CD4-positive, alpha-beta memory T cell (primary cell): ENCODE data around the gene MARCHF9. TPM values are rescaled to one million over a fixed set of nuclear protein-coding genes. Genes with fewer than 3 reads are reported as not detected.

Source experiments
- CTCF ChIA-PET: fragments of 350-600 bp; sonication (Branson Sonifier 250); formaldehyde crosslinking; loops from one replicate; lab custom pipeline; 2021; ENCODE audit warnings: inconsistent platforms; ENCODE audit not compliant: partially characterized antibody; lab: Charles Lee
- POLR2A ChIA-PET: fragments of 350-600 bp; sonication (Branson Sonifier 250); formaldehyde crosslinking; loops from one replicate; lab custom pipeline; 2021; ENCODE audit not compliant: partially characterized antibody; lab: Charles Lee
- DNase-seq, 5 donors: peaks; one replicate each; pipeline versions ENCODE4 v3.0.0 to v3.0.0-alpha.2; 2020 to 2022; ENCODE audit warnings: mixed read lengths in 1 of 5
- H3K27ac ChIP-seq: one replicate; pipeline ENCODE4 v1.7.0; 2013; ENCODE audit warnings: low read depth, low read length
- H3K27me3 ChIP-seq: 2 replicates; pipeline ENCODE4 v1.7.0; 2013; ENCODE audit warnings: mild to moderate bottlenecking, low read length, moderate library complexity; ENCODE audit not compliant: insufficient read depth
- H3K36me3 ChIP-seq: 2 replicates; pipeline ENCODE4 v1.7.0; 2013; ENCODE audit warnings: mild to moderate bottlenecking, low read length, moderate library complexity; ENCODE audit not compliant: insufficient read depth
- H3K4me1 ChIP-seq: 2 replicates; pipeline ENCODE4 v1.7.0; 2013; ENCODE audit warnings: mild to moderate bottlenecking, low read length, moderate library complexity; ENCODE audit not compliant: insufficient read depth
- H3K4me3 ChIP-seq, 2 donors: one replicate each; pipeline ENCODE4 v1.7.0; 2013; ENCODE audit warnings: low read length in 2 of 2, mild to moderate bottlenecking in 1 of 2
- H3K9me3 ChIP-seq, 2 donors: one replicate each; pipeline ENCODE4 v1.7.0; 2013; ENCODE audit warnings: low read length in 2 of 2, control low read depth in 1 of 2; ENCODE audit not compliant: control insufficient read depth in 1 of 2
- H3K27ac Mint-ChIP-seq, 7 donors: one replicate each; pipeline ENCODE4 v1.8.0; 2020 to 2021; ENCODE audit warnings: mixed read lengths in 7 of 7, mild to moderate bottlenecking in 6 of 7, inconsistent platforms in 3 of 7, moderate library complexity in 3 of 7
- H3K27me3 Mint-ChIP-seq, 2 donors: one replicate each; pipeline ENCODE4 v1.8.0; 2020 to 2021; ENCODE audit warnings: mixed read lengths in 2 of 2
- H3K36me3 Mint-ChIP-seq, 2 donors: one replicate each; pipeline ENCODE4 v1.8.0; 2020 to 2021; ENCODE audit warnings: mixed read lengths in 2 of 2, inconsistent platforms in 1 of 2, mild to moderate bottlenecking in 1 of 2
- H3K4me1 Mint-ChIP-seq, 4 donors: one replicate each; pipeline ENCODE4 v1.8.0; 2020 to 2021; ENCODE audit warnings: mixed read lengths in 4 of 4, mild to moderate bottlenecking in 1 of 4
- H3K4me3 Mint-ChIP-seq, 8 donors: one replicate each; pipeline ENCODE4 v1.8.0; 2020 to 2021; ENCODE audit warnings: mixed read lengths in 8 of 8, mild to moderate bottlenecking in 7 of 8, moderate library complexity in 6 of 8, inconsistent platforms in 3 of 8
- H3K9me3 Mint-ChIP-seq, 8 donors: one replicate each; pipeline ENCODE4 v1.8.0; 2020 to 2021; ENCODE audit warnings: mixed read lengths in 8 of 8, mild to moderate bottlenecking in 5 of 8, inconsistent platforms in 3 of 8, moderate library complexity in 1 of 8
- intact Hi-C: fragments of 100-400 bp; cut with micrococcal nuclease; formaldehyde crosslinking; loops from one replicate; pipeline ENCODE4 v1.15.1; 2023
- polyA plus RNA-seq, 2 donors: library from polyadenylated mRNA; unstranded; fragments of 300-500 nt; fragmentation: Illumina TruSeq; gene quantifications; one replicate each; pipeline ENCODE4 v1.2.3, GENCODE V29; 2021
- total RNA-seq, 2 experiments: library from RNA; stranded (reverse); gene quantifications; one replicate each; pipeline ENCODE4 v1.2.3, GENCODE V29; 2021

MARCHF9 gene
- total and polyA plus RNA-seq, 4 experiments from 2014 or later: 3.7 to 62.8 (median 33.5) TPM

DNA sequence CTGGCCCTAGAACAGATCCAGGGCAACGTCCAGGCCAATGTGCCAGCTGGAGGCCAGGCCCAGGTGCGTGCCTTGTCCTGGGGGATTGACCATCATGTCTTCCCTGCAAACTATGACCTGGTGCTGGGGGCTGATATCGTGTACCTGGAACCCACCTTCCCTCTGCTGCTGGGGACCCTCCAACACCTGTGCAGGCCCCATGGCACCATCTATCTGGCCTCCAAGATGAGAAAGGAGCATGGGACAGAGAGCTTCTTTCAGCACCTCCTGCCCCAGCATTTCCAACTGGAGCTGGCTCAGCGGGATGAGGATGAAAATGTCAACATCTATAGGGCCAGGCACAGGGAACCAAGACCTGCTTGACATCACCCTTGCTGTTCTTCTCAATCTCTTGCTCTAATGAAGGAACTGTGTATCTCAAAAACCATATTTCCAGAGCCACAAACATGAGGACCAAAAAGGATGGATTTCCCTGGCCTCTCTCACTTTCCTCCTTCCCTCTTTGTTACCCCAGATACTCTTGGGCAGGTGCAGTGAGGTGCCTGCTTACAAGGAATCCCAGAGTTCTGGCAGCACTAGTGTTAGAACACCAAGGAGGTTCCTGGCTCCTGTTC is 25.5 kb downstream of the MARCHF9 start:
- H3K4me1 Mint-ChIP-seq: peaks cover 42 to 67% (median 54%) of the 10 kb centered on the region in 4 donors
- intact Hi-C loops: no loop called here
- CTCF ChIA-PET: interaction anchor here (1.1 to 7.8 kb wide), 9 partner anchors 7 to 124 kb away, joined by 3 to 64 read pairs (median 17); partner anchors contain the start of genes CTDSP2, CYP27B1, EEF1AKMT3 and METTL1

DNA sequence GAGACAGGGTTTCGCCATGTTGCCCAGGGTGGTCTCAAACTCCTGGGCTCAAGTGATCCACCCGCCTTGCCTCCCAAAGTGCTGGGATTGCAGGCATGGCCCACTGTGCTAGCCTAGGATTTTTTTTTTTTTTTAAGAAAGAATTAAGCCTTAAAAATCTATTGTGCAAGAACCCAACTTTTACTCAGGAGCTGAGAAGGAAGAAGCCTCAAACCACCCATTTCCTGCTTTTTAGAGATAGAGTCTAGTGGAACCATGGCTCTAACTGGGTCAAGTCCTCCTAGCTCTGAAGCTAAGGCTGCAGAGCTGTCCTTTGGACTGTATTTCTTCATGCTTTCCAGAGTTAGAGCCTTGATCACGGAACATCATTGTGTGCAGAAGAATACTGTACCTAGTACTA is 26.3 kb downstream of the MARCHF9 start:
- ChIA-PET CTCF (interaction anchor here (0.7 to 7.8 kb wide), 17 partner anchors 8 to 126 kb away, joined by 3 to 64 read pairs (median 6); partner anchors contain the start of genes CDK4, CTDSP2, CYP27B1 and EEF1AKMT3), POLR2A (interaction anchor here (0.7 to 7.0 kb wide), 14 partner anchors 9 to 156 kb away, joined by 3 to 53 read pairs (median 3); partner anchors contain the start of genes CDK4, CTDSP2, CYP27B1 and EEF1AKMT3)
- peak in 2 of 5 donors; percentile 43 for DNase-seq
- peak overlapping the region; percentile 21 to 100 (median 97) for H3K4me3 Mint-ChIP-seq
- Histone ChIP-seq H3K36me3 (peaks cover 9% of the 10 kb centered on the region), H3K4me1 (peaks cover 59% of the 10 kb centered on the region), H3K27ac (peak overlapping the region; percentile 73), H3K27me3 (no peaks in the 10 kb centered on the region), H3K4me3 (no peak overlapping the region), H3K9me3 (no peaks in the 10 kb centered on the region)
- peaks cover 42 to 64% (median 54%) of the 10 kb centered on the region in 4 donors for H3K4me1 Mint-ChIP-seq
- intact Hi-C loops: no loop called here
- H3K36me3 Mint-ChIP-seq: peaks cover 6 to 20% of the 10 kb centered on the region in 2 donors
- H3K27ac Mint-ChIP-seq: peak overlapping the region; percentile 95 to 100 (median 99)
- H3K27me3 Mint-ChIP-seq: no peaks in the 10 kb centered on the region
- H3K9me3 Mint-ChIP-seq: peaks cover 0 to 4% (median 0%) of the 10 kb centered on the region in 8 donors

More for the DNA sequence above, 25.5 kb downstream of the MARCHF9 start:
- Mint-ChIP-seq H3K27ac (peak overlapping the region; percentile 93 to 100 (median 99)), H3K36me3 (peaks cover 9 to 17% of the 10 kb centered on the region in 2 donors), H3K27me3 (no peaks in the 10 kb centered on the region), H3K4me3 (peak overlapping the region in 6 of 8 donors; percentile 21 to 100 (median 76)), H3K9me3 (peaks cover 0 to 4% (median 0%) of the 10 kb centered on the region in 8 donors)
- H3K36me3 ChIP-seq: peaks cover under 1% of the 10 kb centered on the region
- H3K27ac ChIP-seq: peak overlapping the region; percentile 52
- no peaks in the 10 kb centered on the region for H3K27me3 ChIP-seq
- no peaks in the 10 kb centered on the region for H3K9me3 ChIP-seq
- no peak for DNase-seq
- POLR2A ChIA-PET: interaction anchor here (0.6 to 7.0 kb wide), 6 partner anchors 14 to 124 kb away, joined by 3 to 45 read pairs (median 10); partner anchors contain the start of genes CYP27B1, MARCHF9 and TSPAN31
- H3K4me1 ChIP-seq: peaks cover 59% of the 10 kb centered on the region
- H3K4me3 ChIP-seq: no peak overlapping the region

DNA sequence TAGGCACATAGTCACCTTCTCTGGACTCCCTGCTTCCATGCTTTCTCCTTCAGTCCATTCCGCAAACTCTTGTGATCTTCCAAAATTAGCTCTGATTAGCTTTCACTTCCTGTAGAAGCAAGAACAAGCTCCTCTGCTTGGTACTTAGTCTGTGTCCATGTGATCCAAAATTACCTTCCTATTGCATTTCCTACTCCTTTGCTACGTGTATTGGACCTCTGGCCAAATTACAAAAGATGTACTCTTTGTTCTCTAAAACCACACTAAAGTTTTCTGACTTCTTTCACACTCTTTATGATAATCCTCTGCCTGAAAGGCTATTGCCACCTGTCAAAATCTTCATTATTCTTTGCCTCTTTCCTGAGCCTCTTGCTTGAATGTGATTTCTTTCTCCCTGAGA is 26.9 kb downstream of the MARCHF9 start:
- Histone ChIP-seq H3K27ac (peak overlapping the region; percentile 73), H3K36me3 (peaks cover 14% of the 10 kb centered on the region), H3K27me3 (no peaks in the 10 kb centered on the region), H3K9me3 (no peaks in the 10 kb centered on the region), H3K4me3 (peak overlapping the region in 1 of 2 donors; percentile 92), H3K4me1 (peaks cover 59% of the 10 kb centered on the region)
- ChIA-PET CTCF (interaction anchor here (0.7 to 7.8 kb wide), 17 partner anchors 8 to 125 kb away, joined by 3 to 64 read pairs (median 6); partner anchors contain the start of genes CDK4, CYP27B1, EEF1AKMT3 and METTL1), POLR2A (interaction anchor here (0.7 to 7.0 kb wide), 13 partner anchors 9 to 155 kb away, joined by 3 to 53 read pairs (median 3); partner anchors contain the start of genes CDK4, CTDSP2, CYP27B1 and EEF1AKMT3)
- peak overlapping the region; percentile 95 to 100 (median 99) for H3K27ac Mint-ChIP-seq
- peak overlapping the region; percentile 21 to 100 (median 97) for H3K4me3 Mint-ChIP-seq
- peaks cover 46 to 64% (median 54%) of the 10 kb centered on the region in 4 donors for H3K4me1 Mint-ChIP-seq
- peak in 1 of 5 donors; percentile 9 for DNase-seq
- H3K9me3 Mint-ChIP-seq: peaks cover 0 to 4% (median 0%) of the 10 kb centered on the region in 8 donors
- H3K27me3 Mint-ChIP-seq: no peaks in the 10 kb centered on the region
- H3K36me3 Mint-ChIP-seq: peaks cover 9 to 26% of the 10 kb centered on the region in 2 donors
- intact Hi-C loops: loop anchor here (1.0 to 2.0 kb wide), 7 partner anchors 10 to 199 kb away; partner anchors contain the start of genes CDK4, EEF1AKMT3 and METTL1

DNA sequence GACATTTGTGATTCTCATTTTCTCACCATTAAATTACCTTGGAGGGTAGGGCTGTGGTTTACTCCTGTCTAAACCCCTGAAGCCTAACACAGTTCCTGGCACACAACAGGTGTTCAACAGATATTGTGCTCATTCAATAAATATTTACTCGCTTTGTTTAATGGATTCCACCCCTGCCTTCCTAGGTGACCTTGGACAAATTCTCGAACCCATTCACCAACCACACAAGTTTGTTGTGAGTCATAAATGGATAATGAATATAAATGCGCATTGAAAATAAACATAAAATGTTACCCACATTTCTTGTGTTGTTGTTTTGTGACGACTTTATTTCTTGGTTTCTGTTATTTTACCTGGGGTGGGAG is 27.3 kb downstream of the MARCHF9 start:
- Mint-ChIP-seq H3K4me3 (peak overlapping the region; percentile 95 to 100 (median 98)), H3K4me1 (peaks cover 46 to 59% (median 53%) of the 10 kb centered on the region in 4 donors), H3K36me3 (peaks cover 10 to 30% of the 10 kb centered on the region in 2 donors), H3K27ac (peak overlapping the region; percentile 95 to 100 (median 99)), H3K9me3 (peaks cover 0 to 4% (median 0%) of the 10 kb centered on the region in 8 donors), H3K27me3 (no peaks in the 10 kb centered on the region)
- Histone ChIP-seq H3K27me3 (no peaks in the 10 kb centered on the region), H3K4me1 (peaks cover 59% of the 10 kb centered on the region), H3K36me3 (peaks cover 19% of the 10 kb centered on the region), H3K9me3 (no peaks in the 10 kb centered on the region), H3K4me3 (peak overlapping the region in 1 of 2 donors; percentile 92), H3K27ac (peak overlapping the region; percentile 73)
- POLR2A ChIA-PET: interaction anchor here (0.8 to 7.0 kb wide), 13 partner anchors 10 to 155 kb away, joined by 3 to 53 read pairs (median 4); partner anchors contain the start of genes CTDSP2, CYP27B1, EEF1AKMT3 and MARCHF9
- no peak for DNase-seq
- CTCF ChIA-PET: interaction anchor here (0.8 to 7.8 kb wide), 20 partner anchors 9 to 125 kb away, joined by 3 to 64 read pairs (median 6); partner anchors contain the start of genes AVIL, CDK4, CTDSP2 and EEF1AKMT3
- intact Hi-C loops: loop anchor here (1.0 to 2.0 kb wide), 7 partner anchors 10 to 199 kb away; partner anchors contain the start of genes CDK4, EEF1AKMT3 and METTL1

DNA sequence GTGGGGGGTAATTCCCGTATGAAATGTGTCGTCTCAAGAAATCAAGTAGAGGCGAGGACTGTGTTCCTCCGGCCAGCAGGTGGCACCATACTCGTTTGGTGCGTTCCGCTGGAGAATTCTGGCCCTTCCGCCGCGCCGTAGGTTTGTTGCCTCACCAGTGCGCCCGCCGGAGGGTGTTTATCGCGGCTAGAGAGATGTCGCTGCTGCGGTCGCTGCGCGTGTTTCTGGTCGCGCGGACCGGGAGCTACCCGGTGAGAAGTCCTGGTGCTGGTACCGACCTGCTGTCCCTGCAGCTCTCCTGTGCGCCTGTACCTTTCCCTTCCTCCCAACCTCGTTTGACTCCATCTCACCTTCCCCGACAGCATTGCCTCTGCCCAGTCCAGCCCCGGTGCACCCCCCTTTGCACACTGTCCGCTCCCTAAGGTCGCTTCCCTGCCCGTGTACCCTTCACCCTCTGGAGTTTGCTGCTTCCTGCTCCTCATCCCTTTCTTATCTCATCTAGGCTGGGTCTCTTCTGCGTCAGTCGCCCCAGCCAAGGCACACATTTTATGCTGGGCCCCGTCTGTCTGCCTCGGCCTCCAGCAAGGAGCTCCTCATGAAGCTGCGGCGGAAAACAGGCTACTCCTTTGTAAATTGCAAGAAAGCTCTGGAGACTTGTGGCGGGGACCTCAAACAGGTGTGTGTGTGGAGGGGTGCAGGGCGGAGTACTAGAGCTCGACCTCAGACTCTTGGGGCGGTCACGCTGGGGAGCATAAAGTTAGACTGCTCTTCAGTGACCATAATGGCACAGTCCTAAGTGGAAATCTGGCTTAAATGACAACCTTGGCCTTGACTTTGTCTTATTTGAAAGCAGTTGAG is 27.9 kb downstream of the MARCHF9 start, which contains the start of gene TSFM:
TSFM (plus strand) TSS at position 180 of the 858 bp plus-strand sequence; CDS start at position 195, 15 bp downstream.
- H3K36me3 ChIP-seq: peaks cover 21% of the 10 kb centered on the region
- peaks cover 15 to 36% of the 10 kb centered on the region in 2 donors for H3K36me3 Mint-ChIP-seq
- H3K4me1 ChIP-seq: peaks cover 59% of the 10 kb centered on the region
- H3K9me3 Mint-ChIP-seq: peaks cover 0 to 4% (median 0%) of the 10 kb centered on the region in 8 donors
- no peaks in the 10 kb centered on the region for H3K27me3 Mint-ChIP-seq
- ChIA-PET POLR2A (interaction anchor here (0.7 to 7.0 kb wide), 15 partner anchors 10 to 158 kb away, joined by 3 to 53 read pairs (median 4); partner anchors contain the start of genes ATP23, CYP27B1, EEF1AKMT3 and MARCHF9), CTCF (interaction anchor here (0.6 to 7.8 kb wide), 19 partner anchors 9 to 324 kb away, joined by 3 to 64 read pairs (median 4); partner anchors contain the start of genes AVIL, CTDSP2, EEF1AKMT3 and METTL1)
- no peaks in the 10 kb centered on the region for H3K27me3 ChIP-seq
- intact Hi-C loops: loop anchor here (1.0 to 2.0 kb wide), 7 partner anchors 11 to 200 kb away; partner anchors contain the start of genes CDK4, EEF1AKMT3 and METTL1
- H3K4me3 ChIP-seq: peak within 1 kb of the TSS; percentile 92 to 97
- H3K9me3 ChIP-seq: no peaks in the 10 kb centered on the region
- H3K27ac ChIP-seq: peak within 1 kb of the TSS; percentile 73
- DNase-seq: peak; percentile 93 to 96 (median 94)
- peak within 1 kb of the TSS; percentile 95 to 100 (median 98) for H3K4me3 Mint-ChIP-seq
- H3K4me1 Mint-ChIP-seq: peaks cover 46 to 57% (median 50%) of the 10 kb centered on the region in 4 donors
- H3K27ac Mint-ChIP-seq: peak within 1 kb of the TSS; percentile 95 to 100 (median 99)

DNA sequence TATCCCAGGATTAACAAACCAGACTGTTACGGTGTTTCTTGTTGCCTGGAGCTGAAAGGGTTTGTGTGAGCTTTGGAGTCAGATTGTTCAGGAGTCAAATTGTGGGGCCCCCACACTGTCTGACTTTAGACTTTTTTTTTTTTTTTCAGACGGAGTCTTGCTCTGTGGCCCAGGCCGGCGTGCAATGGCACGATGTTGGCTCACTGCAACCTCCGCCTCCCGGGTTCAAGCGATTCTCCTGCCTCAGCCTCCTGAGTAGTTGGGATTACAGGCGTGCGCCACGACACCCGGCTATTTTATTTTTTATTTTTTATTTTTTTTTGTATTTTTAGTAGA is 28.5 kb downstream of the MARCHF9 start:
- POLR2A ChIA-PET: interaction anchor here (0.9 to 7.0 kb wide), 13 partner anchors 10 to 158 kb away, joined by 3 to 53 read pairs (median 4); partner anchors contain the start of genes ATP23, CYP27B1, EEF1AKMT3 and MARCHF9
- Histone ChIP-seq H3K27ac (peak overlapping the region; percentile 73), H3K4me1 (peaks cover 53% of the 10 kb centered on the region), H3K36me3 (peaks cover 21% of the 10 kb centered on the region), H3K27me3 (no peaks in the 10 kb centered on the region), H3K4me3 (peak overlapping the region; percentile 92 to 97), H3K9me3 (no peaks in the 10 kb centered on the region)
- Mint-ChIP-seq H3K4me1 (peaks cover 43 to 51% (median 47%) of the 10 kb centered on the region in 4 donors), H3K4me3 (peak overlapping the region; percentile 95 to 100 (median 98)), H3K9me3 (peaks cover 0 to 4% (median 0%) of the 10 kb centered on the region in 8 donors), H3K36me3 (peaks cover 18 to 39% of the 10 kb centered on the region in 2 donors), H3K27ac (peak overlapping the region; percentile 95 to 100 (median 99)), H3K27me3 (no peaks in the 10 kb centered on the region)
- no peak for DNase-seq
- CTCF ChIA-PET: interaction anchor here (0.7 to 7.8 kb wide), 15 partner anchors 10 to 325 kb away, joined by 3 to 64 read pairs (median 4); partner anchors contain the start of genes AVIL, CTDSP2, EEF1AKMT3 and METTL1
- intact Hi-C loops: loop anchor here (2.0 kb wide), 1 partner anchor 201 kb away; no protein-coding TSS in a partner anchor
